RPMI8226 (cell line): Measurements from ENCODE around the gene DIP2B.
"Not testable (repeated sequence)": the region's sequence is repeated elsewhere in the genome, so short reads cannot be mapped to it uniquely, and the experiment has no call there.

Experiments
- DNase-seq: peaks from one replicate; pipeline ENCODE4 v3.0.0-alpha.2; 2015

DIP2B gene

DNA sequence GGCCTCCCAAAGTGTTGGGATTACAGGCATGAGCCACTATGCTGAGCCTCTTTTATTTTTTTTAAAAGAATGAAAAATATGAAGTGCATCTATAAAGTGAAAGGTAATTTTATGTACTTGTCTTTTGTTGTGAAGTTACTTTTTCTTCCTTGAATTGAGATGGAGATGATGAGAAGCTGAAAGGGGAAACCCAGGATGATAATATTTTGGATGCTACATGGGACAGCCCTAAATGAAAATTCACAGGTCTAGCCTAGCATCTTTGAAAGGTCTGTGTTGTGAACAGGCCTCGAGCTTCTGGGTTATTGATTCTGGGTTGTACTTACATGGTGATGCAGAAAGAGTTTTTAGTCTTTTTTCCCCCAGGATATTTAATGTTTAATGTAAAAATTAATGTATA, 14.6 kb downstream of the DIP2B start:
- no peak for DNase-seq

DNA sequence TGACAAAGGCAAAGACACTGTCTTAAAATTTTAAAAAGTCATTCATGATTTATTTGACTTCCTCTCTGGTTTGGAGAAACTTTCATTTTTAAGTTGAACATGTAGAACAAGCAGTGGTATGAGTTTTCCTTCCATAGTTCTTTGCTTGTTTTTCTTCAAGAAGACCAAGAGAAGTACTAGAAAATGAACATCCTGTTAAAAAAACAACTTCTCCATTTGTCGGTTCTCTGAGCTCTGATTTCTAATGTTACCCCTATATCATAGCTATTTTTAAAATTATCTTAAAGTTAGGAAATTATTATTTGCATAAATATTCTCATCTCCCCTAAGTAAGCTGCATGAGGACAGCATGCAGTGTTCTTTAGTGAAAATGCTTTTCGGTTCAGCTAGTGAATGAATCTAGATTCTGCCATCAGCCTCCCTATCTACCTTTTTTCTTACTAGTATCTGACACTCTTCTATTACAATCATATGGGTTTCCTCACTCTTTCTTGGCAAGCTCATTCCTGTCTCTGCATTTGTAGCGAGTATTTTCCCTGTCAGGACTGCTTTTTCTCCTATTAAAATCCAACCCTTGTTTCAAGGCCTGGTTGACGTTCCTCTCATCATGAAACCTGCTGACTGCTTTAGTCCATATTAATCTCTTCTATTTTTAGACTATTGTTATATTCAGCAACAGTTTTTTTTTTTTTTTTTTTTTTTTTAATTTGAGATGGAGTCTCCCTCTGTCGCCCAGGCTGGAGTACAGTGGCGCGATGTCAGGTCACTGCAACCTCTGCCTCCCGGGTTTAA, 15.8 kb downstream of the DIP2B start:
- DNase-seq = peak; percentile 15

DNA sequence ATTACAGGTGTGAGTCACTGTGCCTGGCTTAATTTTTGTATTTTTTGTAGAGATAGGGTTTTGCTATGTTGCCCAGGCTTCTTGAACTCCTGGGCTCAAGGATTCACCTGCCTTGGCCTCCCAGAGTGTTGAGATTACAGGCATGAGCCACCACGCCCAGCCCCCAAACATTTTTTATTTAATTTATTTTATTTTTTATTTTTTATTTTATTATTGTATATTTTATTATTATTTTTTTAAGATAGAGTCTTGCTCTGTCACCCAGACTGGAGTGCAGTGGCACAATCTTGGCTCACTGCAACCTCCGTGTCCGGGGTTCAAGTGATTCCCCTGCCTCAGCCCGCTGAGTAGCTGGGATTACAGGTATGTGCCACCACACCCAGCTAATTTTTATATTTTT, 17.0 kb downstream of the DIP2B start:
- not testable (repeated sequence) for DNase-seq

DNA sequence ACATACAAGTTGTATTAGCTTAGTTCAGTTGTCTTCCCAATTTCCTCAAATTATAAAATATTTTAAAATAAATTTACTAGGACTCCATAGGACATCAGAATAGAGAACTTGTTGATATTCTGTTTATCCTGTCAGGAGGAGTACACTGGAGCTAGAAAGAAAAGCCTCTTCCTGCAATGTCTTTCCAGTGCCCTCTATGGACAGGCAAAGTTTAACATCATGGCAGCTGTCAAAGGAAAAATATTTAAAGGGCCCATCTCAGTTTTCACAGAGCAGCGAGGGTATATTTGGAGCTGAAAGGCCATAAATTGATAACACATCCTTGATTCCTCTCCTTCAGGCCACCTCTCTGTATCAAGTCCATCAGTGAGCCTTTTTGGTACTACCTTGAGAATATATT, 19.0 kb downstream of the DIP2B start:
- no peak for DNase-seq

DNA sequence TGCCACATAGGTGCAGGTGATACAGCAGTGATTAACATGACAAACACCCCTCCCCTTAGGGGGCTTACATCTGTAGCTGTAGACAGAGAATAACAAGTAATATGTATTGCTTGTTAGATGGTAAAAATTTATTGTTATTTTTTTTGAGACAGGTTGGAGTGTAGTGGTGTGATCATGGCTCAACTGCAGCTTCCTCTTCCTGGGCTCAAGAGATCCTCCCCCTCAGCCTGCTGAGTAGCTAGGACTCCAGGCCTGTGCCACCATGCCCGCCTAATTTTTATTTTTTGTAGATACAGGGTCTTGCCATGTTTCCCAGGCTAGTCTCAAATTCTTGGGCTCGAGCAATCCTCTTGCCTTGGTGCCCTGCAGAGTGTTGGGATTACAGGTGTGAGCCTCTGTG, 19.8 kb downstream of the DIP2B start:
- DNase-seq = no peak

DNA sequence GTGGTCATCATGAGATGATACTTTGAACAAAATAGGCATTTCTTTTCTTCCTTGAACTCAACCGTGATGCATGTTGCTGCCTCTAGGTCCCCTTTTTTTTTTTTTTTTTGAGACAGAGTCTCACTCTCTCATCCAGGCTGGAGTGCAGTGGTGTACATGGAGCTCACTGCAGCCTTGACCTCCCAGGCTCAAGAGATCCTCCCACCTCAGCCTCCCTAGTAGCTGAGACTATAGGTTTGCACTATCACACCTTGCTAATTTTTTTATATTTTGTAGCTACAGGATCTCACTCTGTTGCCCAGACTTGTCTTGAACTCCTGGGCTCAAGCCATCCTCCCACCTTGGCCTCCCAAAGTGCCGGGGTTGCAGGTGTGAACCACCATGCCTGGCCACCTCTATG, 20.6 kb downstream of the DIP2B start:
- no peak for DNase-seq

DNA sequence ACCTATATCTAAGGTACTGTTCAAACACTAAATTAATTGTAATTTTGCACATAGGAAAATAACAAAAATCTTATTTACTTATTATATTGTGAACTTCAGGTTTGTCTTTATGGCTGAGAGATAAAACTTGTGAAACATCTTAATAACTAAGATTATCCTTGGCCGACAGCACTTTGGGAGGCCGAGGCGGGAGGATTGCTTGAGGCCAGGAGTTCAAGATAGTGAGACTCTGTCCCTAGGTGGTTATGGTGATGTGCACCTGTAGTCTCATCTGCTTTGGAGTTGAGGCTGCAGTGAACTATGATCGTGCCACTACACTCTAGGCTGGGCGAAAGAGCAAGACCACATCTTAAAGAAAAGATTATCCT, 22.6 kb downstream of the DIP2B start:
- DNase-seq = no peak

DNA sequence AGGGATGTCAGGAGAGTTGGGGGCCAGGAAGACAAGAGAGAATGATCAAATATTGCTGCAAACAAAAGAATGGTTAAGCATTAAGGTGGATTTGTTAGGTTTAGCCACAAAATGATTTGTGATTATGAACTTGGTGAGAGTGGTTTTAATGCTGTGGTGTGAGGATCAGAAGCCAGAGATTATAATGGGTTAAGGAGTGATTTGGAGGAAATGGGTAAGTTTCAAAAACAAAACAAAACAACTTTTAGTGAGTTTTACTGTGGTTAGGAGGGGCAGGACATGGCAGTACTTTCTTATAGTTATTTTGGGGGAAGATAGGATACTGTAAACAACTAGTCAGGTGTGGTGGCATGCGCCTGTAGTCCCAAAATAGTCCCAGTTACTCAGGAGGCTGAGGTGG, 24.0 kb downstream of the DIP2B start:
- DNase-seq = no peak

DNA sequence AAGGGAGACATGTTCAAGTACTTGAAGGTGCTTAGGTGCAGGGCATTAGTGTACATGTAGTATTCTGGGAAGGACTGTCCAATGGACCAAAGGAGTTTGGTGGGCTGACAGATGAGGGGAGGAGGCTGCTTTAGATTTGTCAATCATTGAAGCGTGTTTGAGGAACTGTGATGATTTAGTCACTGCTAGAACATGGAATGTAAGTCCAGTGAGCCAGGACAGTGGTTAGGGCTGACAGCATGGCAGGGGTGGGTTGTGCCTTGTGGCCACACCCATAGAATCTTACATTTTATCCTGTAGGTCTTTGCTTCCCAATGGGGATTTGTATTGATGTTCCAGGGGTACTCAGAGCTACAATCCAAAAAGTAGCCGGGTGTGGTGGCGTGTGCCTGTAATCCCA, 24.6 kb downstream of the DIP2B start:
- DNase-seq = no peak

DNA sequence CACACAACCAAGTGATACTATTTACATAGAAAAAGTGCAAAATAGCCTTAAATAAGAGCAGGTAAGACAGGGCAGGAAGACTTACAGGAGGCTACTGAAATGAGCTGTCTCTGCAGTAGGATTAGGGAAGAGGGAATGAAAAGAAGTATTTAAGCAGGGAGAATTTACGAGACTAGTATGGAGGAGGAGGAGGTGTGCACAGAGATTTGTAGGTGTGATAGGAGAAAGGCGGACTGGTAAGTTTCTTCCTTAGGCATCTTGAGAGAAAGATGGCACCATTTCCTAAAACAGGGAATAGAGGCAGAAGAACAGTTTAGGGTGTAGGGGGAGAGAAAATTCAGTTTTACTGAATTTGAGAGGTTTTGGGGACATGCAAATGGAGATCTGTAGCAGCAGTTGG, 25.7 kb downstream of the DIP2B start:
- DNase-seq = no peak

DNA sequence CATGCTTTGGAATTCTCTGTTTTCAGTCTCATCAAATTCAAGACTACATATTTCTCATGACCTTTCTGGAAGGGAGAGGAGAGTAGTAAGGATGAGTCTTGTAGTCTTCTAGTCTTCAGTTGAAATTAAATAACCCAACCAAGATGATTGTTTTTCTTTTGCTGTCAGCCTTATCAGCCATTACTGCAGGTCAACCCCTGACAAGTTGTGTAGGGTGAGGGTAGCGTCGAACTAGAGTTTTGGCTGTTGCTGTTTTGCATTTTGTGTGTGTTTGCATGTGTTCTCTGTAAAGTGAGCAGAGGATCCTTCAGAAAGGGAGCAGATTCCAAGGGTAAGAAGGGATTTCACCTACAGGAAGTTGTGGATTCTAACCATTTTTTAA, 28.4 kb downstream of the DIP2B start:
- DNase-seq = no peak

DNA sequence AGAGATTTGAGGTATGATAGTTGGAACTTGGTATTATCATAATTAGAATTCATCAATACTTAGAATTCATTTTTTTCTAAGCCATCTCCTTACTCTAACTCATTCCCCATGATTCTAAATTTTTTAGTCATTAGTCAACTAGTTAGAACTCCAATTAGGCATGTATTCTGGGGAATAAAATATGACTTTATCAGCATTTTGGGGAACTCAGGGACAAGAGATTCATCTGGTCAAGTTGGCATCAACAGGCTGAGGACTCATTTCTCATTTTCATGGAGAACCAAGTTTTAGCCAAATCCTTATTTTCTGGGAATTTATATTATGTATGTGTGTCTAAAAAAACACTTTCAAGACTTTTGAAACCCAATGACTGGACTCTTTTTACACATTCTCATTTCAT, 29.2 kb downstream of the DIP2B start:
- no peak for DNase-seq

DNA sequence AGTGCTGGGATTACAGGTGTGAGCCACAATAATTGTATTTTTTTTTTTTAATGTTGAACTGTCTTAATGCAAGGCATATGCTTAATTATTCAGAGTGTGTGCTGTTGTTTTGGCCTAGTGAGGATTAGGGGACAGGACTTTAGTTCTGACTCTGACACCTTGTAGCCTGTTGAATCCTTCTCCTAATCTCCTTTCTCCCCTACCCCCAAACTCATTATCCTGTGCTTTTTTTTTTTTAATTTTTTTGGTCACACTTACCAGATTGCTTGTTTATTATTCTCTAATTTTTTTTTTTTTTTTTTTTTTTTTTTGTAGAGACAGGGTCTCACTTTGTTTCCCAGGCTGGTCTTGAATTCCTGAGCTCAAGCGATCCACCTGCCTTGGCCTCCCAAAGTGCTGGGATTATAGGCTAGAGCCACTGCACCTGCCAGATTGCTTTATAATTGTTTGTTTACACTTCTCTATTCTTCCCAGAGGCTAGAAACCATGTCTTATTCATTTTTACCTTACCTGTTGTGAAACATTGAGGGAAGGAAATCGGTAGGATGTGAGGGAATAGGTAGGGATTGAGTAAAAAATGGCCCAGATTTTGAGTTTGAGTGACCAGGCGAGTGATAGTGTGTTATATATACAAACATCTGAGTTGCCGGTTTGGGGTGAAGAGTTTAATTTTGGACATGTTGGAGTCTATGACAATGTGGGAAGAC, 32.2 kb downstream of the DIP2B start:
- DNase-seq = no peak

DNA sequence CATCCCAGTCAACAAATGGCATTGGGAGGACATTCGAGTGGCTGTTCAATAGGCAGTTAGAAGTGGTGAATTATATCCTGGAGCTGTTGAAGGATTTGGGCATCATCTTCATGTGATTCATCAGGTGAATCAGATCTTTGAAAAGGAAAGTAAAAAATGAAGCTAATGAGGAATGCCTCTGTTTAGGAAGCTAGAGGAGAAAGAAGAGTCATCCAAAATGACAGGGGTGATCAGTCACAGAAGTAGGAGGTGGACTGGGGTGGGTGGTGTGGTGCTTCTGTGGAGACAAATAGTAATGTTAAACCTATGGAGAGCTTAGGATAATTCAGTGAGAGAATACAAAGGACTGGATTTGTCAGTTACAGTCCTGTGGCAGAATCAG, 32.7 kb downstream of the DIP2B start:
- no peak for DNase-seq

DNA sequence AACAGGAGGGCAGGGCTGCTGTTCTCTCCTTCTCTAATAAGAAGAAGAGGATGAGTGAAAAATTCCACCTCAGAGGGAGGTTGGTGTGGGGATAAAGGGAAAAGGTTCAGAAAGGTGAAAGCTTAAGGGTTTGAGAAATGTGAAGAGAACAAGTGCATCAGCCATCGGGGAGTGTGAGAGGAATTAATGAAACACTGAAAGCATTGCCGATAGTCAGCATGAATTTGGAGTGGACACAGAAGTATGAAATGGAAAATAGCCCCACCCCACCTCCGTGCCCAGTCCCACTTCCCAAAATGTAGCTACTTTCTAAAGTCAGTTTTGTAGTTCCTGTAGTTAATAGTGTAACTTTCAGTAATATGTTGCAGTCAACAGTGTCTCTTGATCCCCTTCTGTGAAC, 33.4 kb downstream of the DIP2B start:
- DNase-seq = no peak

DNA sequence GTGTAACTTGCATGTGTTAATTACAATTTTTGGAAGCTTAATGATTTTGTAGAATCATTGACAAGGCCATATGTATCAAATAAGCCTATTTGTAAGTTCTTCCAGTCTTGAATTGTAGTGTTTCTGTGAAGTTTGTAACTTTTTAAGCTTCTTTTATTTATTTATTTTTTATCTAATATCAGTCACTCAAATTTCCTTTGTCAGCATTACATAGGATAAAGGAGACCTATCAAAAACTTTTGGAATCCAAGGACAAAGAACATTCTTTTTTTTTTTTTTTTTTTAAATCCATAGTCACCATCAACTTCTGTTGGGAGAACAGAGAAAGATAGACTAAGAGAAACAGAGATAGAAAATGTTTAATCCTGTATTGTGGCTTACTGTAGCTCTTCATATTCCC, 36.4 kb downstream of the DIP2B start:
- DNase-seq = no peak

DNA sequence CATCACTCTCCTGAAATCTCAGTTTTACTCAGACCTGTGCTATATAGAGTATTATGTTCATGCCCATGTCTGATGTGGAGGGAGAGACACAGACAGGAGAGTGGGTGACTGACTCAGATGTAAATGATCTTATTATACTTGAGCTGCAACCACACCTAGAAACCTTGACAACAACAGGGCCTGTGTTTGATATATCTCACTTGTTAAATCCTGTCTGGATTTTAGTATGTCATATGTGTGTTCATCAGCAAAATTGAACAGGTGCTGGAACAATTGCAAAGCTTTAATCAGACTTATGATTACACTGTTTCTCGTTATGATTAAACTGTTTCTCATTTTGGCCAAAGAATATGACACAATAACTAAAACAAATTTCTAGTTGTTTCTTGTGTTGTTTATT, 37.7 kb downstream of the DIP2B start:
- DNase-seq = no peak

DNA sequence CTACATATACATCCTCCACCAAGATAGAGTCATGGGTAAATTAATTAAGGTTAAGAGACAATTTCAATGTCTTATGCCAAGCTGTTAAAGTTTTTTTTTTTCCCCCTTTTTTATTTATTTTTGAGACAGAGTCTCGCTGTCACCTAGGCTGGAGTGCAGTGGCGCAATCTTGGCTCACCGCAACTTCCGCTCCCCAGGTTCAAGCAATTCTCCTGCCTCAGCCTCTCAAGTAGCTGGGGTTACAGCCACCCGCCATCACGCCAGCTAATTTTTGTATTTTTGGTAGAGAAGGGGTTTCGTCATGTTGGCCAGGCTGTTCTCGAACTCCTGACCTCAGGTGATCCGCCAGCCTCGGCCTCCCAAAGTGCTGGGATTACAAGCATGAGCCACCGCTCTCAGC, 38.4 kb downstream of the DIP2B start:
- not testable (repeated sequence) for DNase-seq

DNA sequence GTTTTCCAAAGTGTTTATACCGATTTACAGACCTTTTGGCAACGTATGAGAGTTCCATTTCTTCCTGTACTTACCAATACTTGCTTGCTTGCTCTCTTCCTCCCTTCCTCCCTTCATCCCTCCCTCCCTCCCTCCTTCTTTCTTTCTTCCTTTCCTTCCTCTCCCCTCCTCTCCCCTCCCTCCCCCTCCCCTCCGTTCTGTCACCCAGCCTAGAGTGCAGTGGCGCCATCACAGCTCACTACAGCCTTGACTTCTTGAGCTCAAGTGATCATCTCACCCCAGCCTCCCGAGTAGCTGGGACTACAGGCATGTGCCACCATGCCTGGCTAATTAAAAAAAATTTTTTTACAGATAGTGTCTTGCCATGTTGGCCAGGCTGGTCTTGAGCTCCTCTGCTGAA, 40.4 kb downstream of the DIP2B start:
- DNase-seq = no peak

DNA sequence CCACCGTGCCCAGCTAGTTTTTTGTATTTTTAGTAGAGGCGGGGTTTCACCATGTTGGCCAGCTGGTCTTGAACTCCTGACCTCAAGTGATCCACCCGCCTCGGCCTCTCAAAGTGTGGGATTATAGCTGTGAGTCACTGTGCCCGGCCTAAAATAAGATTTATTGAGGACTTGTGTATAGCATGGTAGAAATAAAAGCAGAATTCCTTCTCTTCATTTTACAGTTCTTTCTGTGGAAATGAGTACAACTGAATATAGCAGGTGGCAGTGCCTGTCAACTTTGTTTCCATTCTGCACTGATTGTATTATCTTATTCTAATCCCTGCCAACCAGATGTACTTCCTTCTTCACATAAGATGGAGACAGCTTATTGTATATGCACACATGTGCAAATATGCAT, 41.0 kb downstream of the DIP2B start:
- no peak for DNase-seq

DNA sequence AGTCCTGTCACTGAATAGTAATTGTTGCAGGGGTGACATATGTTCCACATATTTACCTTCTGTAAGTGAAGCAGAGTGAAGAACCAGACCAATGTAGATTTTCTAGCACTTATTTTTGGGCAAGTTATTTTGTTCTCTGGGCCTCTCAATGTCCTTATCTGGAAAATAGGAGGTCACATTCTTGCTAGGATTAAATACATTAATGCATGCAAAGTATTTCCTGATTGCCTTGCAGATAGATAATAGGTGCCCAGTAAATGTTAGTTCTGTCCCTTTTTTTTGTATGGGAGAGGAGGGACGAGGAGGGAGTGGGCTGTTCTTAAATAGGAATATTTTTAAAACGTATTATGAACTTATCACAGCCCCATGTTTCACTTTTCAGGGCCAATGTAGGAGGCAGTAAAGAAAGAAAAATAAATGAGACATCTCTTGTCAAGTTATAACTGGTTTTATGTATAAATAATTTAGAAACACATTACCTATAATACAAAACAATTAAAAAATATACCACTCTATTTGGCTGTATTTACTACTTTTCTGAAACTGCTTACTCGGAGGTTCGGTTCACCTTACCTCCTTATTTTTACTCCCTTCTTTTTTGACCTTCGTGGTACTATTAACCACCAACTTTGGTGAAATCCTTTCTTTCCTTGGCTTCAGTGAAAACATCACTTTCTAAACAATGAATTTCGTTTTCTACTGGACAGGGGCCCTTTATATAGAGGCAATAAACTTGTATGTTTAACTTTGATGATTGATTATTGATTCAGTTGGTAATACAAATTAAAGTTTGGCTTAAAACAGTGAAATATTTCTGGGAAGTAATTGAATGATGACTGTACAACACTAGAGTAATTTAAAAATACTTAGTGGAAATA, 41.9 kb downstream of the DIP2B start:
- no peak for DNase-seq

DNA sequence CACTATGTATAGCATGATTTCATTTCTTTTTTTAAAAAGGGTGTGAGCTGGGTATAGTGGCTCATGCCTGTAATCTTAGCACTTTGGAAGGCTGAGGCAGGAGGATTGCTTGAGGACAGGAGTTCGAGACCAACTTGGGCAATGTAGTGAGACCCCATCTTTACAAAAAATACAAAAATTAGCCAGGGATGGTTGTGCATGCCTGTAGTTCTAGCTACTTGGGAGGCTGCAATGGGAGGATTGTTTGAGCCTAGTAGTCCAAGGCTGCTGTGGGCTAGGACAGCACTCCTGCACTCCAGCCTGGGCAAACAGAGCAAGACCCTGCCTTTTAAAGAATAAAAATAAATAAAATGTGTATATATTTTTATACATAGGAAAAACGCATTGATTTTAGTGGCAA, 43.0 kb downstream of the DIP2B start:
- DNase-seq = no peak

DNA sequence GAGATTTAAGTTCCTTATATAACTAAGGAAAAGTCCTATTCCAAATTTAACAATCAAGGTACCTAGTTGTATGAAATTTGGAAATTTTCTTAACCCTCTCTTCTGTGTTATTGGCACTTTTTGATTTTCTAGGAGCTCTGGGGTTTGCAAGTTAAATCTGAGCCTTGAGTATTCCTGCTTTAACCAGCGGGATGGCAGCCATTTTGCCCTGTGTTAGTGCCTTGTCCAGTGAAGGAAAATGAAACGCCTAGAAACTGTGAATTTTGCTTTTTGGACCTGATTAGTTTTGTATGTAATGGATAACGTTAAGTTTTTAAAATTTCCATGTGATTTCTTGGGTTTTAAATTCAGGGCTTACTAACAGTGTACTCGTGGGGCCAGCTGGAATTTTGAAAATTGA, 45.1 kb downstream of the DIP2B start:
- DNase-seq = no peak
